NCI-H2081 (cell line): ENCODE results near the gene TRIM66.
"Not testable (repeated sequence)": the region's sequence is repeated elsewhere in the genome, so short reads cannot be mapped to it uniquely, and the experiment has no call there.

Experiments used
- DNase-seq, 2 experiments: peaks; one replicate each; lab custom pipeline; 2025; lab: John Stamatoyannopoulos, UW

TRIM66 gene

DNA sequence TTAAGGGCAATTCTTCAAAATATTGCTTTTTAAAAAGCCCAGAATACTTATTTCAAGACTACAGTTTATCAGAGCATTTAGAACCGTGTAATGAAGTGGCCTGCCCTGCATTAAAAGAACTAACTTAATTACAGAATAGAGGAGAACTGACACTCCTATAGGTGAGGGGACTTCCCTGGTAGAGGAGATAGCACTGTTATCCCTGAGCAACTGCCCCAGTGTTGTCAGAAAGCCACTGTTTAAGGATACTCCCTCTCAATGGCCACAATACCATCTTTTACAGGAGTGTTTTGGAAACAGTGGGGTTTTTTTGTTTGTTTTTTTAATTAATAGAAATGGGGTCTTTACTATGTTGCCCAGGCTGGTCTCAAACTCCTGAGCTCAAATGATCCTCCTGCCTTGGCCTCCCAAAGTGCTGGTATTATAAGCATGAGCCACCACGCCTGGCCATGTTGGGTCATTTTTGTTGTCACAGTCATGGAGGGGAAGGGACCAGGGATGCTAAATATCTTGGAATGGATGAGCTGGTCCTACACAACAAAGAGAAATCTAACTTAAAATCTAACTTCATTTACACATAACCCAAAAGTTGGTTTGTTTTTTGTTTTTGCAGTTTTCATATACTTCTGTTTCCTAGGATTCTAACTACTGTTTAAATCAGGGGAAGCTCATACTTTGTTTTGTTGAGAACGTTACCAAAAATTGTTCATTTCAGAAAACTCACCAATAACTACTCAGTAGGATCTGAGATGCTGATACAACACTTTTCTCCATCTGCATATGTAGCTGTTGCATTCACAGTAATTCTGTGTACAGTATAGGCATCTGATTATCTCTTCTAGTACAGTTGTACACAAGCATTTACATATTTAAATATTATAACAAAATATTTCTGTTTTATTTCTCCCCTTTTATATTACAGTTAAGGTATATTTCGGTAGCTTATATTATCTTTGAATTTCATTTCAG, 8.2 kb upstream of the TRIM66 start:
- no peak for DNase-seq

DNA sequence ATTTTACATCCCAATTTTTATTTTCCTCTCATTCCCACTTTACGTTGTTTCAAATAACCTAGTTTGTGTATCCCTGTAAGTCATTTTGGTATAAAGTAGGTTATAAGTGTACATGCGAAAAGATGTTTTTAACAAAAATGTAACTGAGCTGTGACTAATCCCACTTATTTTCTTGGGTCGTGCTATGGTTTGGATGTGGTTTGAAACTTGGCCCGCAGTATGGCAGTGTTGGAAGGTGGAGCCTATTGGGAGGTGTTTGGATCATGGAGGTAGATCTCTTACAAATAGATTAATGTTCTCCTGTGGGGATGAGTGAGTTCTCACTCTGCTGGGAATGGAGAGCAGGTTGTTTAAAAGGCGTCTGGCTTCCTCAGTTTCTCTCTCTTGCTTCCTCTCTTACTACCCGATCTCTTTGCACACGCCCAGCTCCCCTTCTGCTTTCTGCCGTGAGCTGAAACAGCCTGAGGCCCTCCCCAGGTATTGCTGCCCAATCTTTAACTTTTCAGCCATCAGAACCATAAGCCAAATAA, 7.3 kb upstream of the TRIM66 start:
- no peak for DNase-seq

DNA sequence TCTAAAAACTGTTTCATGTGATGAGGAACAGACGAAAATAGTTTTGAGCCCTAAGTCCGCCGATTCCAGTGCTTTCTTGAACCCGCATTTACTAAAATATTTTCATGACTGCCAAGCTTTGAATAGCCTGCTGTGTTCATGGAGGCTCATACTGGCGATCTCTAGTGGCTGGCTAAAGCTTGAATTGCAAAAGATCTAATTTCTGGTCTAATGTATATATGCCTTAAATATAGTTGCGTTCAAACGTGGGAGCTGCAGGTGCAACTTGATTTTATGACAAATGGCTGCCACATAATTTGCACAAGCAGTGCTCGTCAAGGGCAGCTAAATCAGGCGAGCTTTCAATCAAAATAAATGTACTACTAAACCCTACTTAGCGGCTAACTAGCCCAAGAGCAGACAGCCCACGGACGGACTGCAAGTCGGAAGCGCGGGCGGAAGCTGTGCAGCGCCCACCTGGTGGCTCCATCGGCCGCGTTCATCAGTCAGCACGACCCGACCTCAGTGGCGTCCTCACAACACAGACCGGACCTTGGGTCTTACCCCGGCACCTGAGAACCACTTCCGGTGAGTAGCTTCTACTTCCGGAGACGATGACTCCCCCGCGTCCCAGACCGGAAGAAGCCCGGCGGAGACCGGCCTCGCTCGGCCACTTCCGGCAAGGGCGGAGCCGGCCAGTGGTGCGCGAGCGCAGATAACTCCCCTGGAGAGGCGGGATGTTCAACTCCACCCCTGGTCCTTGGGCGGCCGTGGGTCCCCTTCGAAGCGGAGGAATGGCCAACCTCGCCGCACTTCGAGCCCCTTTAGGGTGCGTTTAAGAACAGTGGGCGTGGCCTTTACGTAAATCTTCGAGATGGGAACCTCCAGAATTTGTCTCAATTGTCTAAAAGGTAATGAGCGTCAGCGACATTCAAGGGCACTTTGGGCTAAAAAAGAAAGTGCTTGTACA, 6.2 kb upstream of the TRIM66 start:
- DNase-seq = peak; percentile 97 to 98

DNA sequence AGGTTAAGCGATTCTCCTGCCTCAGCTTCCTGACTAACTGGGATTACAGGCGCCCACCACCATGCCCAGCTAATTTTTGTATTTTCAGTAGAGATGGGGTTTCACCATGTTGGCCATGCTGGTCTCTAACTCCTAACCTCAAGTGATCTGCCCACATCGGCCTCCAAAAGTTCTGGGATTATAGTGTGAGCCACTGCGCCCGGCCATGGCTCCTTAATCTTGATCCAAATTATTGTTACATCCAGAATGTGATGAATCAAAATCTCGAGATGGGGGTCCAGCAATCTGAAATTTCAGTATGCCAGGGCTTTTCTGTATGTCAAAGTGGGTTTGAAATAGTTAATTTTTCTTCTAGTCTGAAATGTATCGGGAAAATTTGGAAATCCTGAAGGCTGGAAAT, 3.9 kb upstream of the TRIM66 start:
- no peak for DNase-seq

DNA sequence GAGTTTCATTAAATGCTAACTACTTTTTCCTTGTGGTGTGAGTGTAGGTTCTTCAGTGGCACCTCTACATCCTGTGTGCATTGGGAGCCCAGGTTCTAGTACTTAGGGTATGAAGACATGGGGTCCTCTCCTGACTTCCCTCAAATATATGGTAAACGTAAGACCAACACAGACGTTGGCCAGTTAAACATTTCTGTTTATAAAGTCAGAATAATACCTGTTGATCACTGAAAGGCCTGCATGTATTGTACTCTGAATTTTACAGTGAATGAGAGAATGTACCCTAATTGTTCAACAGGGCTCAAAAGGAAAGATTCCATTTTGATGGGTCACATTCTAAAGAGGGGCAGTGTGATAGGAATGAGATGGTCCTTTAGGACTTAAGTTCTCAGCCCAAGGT, 3.4 kb upstream of the TRIM66 start:
- DNase-seq = no peak

- DNase-seq = no peak
Observed at GRCh38 chr11:8685306-8685705, 2.8 kb upstream of the TRIM66 start.

DNA sequence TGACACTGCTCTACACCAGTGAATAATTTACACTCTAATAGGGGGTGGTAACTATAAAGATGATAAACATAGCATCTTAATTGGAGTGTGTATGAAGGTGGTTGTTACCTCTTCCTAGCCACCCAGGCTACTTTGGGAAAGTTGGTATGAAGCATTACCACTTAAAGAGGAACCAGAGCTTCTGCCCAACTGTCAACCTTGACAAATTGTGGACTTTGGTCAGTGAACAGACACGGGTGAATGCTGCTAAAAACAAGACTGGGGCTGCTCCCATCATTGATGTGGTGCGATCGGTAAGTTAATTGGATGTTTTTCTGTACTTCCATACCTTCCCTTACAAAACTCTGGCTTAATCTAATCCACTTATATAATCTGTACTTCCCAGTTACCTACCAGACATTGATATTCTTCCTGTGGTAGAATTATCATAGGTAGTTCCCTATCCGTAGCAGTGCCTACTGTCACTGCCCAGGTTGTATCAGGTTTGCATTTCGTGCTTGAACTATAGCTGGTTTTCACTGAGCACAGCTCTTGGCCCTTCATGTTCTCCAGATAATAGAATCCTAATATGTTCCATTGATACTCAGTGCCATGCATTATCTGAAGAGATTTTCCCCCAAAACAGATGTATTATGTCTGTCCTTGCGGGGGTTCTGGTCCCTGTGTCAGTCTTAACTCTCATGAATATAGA, 2.3 kb upstream of the TRIM66 start:
- no peak for DNase-seq

DNA sequence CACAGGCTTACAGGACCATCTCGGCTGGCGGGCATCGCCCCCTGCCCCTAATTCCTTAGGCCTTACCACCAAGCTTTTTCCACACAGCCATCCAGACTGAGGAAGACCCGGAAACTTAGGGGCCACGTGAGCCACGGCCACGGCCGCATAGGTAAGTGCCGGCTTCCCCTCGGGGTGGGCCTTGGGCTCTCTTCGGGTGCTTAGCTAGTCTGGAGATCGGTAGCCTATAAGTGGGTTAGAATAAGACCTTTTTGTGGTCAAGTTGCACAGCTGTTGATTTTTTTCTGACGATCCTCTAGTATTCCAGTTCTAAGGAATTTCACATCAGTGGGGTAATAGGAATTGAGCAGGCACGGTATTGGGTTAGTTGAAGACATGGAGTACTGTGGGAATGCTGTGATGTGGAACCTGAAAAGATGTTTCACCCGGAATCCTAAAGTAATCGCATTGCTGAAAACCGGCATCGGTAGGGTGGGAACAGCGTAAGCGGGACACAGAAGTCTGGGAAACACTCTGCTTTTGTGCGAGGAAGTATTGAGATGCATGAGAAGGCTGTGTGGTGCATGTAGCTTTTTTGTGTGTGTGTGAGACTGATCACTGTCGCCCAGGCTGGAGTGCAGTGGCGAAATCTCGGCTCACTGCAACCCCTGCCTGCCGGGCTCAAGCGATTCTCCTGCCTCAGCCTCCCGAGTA, 796 bp upstream of the TRIM66 start:
- no peak for DNase-seq

DNA sequence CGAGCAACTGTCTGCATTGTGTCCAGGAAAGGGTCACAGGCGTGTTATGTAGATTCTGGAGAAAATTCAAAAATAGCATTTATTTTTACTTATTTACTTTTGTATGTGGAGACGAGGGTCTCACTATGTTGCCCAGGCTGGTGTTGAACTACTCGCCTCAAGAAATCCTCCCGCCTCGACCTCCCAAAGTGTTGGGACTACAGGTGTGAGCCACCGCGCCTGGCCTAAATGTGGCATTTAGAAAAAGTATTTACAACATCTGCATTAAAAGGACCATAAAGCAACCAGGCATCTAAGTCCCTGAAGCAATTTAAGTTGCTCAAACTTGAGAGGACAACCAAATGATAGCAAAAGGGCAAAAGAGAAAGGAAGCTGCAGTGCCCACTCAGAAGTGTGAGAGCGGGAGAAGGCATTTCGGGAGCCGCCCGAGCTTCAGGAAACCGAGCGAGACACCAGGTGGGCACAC, 595 bp downstream of the TRIM66 start:
- DNase-seq = no peak

DNA sequence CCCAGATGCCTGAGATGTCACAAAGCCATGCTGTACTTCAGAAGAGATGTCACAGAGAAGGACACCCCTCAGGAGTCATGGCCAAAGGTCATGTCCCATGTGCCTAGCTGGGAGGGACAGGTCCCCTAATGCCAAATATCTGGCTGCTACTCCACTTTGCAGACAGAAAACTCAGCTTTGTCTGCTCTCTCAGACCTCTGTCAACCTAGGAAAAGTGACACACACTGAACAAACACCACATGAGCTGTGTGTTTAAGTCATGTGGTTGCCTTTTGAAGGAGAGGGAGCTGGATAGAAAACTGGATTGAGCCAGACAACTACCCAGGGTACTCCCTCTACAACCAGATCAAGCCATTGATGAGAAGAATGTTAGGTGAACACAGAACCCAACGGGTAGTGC, 3.5 kb downstream of the TRIM66 start:
- DNase-seq = no peak

DNA sequence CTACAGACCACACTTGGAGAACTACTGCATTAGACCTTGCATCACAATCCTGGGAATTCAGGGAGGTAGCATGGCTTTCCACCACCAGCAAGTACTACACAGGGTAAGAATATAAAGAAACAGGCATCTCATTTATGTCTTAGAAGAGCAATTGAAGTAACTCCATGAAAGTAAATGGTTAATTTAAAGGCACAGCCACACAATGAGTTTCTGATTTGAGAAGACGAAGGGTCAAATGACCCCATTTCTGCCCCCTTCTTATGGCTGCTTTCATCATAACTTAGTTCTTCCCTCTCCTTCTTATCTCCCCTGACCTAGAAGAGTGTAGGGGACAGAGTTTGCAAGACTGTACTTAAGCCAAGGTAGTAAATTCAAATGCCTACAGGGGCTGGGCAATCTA, 6.0 kb downstream of the TRIM66 start:
- no peak for DNase-seq

GRCh38 chr11:8674859-8675258, 7.6 kb downstream of the TRIM66 start:
- no peak for DNase-seq

- DNase-seq = no peak
Observed at GRCh38 chr11:8672346-8672745, 10.1 kb downstream of the TRIM66 start.

DNA sequence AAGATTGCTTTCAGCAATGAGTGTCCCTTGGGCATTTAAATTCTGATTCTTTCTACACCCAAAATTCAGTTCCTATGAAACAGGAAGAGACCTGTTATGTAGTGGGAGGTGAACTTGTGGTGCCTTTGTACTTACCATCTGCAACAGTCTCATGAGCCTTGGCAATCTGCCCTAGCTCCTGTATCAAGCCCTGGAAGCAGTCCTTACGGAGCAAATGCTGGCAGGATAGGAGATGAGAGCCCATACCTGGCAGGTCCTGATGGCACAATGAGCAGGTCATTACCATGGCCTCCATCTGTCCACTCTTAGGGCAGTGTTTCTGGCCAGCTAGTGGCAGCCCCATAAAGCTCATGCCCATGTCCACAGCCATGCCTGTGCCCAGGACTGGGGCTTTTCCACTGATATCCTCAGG, 10.8 kb downstream of the TRIM66 start:
- DNase-seq = peak; percentile 71 to 89

- DNase-seq = peak; percentile 53 to 80
Observed at GRCh38 chr11:8671193-8671612, 11.3 kb downstream of the TRIM66 start.

DNA sequence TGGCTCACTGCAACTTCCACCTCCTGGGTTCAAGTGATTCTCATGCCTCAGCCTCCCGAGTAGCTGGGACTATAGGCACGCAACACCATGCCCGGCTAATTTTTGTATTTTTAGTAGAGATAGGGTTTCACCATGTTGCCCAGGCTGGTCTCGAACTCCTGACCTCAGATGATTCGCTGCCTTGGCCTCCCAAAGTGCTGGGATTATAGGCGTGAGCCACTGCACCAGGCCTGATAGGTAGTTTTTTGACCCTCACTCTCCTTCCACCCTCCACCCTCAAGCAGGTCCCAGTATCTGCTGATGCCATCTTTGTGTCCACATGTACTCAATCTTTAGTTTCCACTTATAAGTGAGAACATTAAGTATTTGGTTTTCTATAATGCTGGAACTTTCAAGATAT, 12.4 kb downstream of the TRIM66 start:
- not testable (repeated sequence) for DNase-seq

DNA sequence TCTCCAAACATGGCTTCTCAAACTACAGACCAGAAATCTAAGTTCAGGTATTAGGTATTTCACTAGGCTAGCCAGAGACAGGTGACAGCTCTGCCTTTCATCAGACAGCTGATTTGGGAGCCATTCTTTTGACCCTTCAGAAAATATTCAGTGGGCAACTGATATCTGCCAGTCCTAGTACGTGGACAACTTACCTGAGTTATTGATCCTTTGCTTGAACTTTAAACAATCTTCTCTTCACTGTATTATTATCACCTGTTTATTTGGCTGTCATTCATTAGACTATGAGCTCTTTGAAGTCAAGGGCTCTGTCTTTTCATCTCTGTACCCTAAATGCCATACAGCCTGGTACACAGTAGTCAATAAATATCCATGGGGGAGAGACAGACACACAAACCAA, 17.2 kb downstream of the TRIM66 start:
- DNase-seq = no peak

DNA sequence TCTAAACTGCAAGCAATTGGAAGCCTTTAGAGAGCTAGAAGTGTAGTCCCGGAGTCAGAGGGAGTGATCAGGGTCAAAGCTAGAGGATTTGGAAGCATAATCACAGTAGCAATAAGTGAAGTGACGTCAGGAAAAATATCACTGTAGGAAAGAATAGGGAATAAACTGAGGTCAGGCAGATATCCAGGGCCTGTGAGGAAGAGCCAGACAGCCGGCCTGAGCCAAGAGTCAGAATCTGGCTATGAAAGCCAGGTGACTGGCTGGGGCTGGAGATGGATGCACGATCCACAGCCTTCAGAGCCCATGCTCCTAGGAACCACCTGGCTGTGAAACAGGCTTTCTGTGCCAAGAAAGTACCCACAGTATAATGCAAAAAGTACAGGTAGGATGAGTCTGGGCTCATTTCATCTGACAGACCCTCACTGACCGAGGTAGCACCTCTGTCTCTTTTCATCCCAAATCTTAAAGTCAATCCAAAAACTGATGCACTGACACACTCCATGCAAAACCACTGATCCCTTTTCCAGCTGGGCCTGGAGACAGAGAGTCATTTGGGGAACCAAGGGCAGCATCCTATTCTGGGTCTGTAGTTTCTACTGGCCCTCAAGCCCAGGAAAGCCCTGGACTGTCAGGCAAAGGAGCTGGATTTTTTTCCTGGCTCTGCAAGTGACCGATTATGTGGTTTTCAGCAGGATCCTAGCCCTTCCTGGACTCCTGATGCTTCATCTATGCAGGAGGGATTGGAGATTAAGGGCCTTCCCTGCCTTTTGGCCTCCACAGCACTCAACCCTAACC, 21.3 kb downstream of the TRIM66 start:
- no peak for DNase-seq

GRCh38 chr11:8658321-8659057, 24.0 kb downstream of the TRIM66 start:
- DNase-seq = no peak

- DNase-seq = no peak
Observed at GRCh38 chr11:8656291-8656690, 26.2 kb downstream of the TRIM66 start.
